Measurements from ENCODE around the gene INPP5A. TPM values are rescaled to one million over a fixed set of nuclear protein-coding genes. Genes with fewer than 3 reads are reported as not detected.

The INPP5A gene
- total RNA-seq, 1 donor from 2014 or later, result 14.3 TPM

DNA sequence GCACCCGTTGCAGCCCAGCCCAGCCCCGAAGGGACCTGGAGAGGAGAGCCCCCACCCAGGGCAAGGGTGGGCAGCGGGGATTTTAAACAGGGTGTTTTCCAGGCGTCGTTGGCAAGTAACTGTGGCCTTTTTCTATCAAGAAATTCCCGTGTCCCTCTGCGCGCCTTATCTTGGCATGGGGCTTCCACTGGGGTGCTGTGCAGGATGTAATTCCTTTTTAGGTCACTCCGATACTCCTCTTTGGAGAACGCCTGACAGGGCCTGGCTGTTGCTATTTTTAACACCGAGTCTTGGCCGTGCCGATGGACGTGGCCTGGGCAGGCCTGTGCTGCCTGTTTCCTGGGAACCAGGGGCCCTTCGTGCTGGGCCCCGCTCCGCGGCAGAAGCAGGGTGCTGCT, 93.8 kb downstream of the INPP5A start:
- no peak for ATAC-seq

GRCh38 chr10:132632091-132632561, 94.5 kb downstream of the INPP5A start:
- no peak for ATAC-seq

DNA sequence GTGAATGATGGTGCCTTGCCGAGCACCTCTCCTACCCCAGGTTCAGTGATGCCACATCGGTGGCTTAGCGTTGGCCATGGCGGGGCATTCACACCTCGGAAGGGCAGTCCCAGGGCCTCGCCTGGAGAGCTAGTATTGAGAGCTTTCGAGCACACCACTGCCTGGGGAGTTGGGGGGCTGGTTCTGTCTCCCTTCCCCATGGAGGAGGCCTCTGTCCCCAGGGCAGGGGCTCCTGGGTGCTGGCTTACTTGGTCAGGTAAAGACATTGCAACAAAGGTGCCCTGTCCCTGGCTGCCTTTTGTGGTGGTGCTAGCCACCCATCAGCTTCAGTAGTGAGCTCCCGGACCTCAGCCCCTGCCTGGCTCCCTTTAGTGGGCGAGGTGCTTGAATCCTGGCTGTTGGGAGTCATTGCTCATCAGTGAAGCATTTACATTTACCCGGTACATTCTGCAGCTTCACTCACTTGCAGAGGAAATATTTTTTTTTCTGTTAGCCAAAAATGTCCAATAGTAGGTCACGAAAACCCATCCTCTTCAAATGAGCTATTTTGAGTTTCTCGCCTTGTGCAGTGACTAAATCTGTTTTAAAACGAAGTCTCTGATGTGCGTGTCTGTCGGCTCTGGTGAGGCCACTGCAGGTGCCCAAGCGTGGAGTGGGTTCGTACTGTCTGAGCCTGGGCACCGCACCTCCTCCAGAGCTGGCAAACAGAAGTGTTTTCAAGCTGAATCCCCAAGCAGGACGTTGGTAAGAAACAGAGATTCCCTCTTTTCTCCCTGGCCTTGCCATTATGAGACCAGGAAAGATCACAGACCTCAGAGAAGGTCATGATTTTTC, 95.5 kb downstream of the INPP5A start:
- ATAC-seq, result no peak

DNA sequence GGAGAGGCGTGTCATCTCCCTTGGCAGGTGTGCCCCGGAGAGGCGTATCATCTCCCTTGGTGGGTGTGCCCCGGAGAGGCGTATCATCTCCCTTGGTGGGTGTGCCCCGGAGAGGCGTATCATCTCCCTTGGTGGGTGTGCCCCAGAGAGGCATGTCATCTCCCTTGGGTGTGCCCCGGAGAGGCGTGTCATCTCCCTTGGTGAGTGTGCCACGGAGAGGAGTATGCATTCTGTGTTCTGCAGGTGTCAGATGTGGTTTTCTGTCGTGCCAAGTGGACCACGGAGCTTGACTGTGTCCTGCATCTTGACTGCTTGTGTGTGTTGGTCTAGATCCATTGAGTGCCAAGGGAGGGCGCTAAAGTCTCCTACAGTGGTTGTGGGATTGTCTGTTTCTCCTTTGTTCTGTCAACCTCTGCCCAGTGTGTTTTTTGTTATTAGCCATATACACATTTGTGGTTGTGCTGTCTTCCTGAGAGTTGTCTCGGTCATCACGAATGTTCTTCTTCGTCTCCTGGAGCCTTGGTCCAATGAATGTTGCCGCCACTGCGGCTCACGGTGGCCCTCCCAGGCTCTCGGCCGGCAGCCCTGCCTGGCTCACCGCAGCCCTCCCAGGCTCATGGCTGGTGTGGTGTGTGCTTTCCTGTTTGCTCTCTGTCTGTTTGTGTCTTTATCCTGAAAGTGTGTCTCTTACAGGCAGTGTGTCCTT, 96.8 kb downstream of the INPP5A start:
- peak; percentile 91 for ATAC-seq

DNA sequence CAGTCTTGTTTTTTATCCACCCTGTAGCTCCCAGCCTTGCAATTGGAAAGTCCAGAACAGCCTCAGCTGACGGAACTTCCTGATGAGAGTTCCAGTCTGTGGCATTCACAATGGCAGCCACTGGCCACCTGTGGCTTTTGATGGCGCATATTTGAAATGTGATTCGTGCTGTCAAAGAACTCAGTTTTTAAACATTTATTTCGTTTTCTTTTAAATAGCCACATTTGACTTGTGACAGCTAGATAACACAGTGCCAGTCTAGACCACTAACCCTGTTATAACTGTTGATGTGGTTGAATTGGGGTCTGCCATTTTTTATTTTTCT, 97.3 kb downstream of the INPP5A start:
- ATAC-seq, result no peak

GRCh38 chr10:132636358-132636757, 98.8 kb downstream of the INPP5A start:
- no peak for ATAC-seq

DNA sequence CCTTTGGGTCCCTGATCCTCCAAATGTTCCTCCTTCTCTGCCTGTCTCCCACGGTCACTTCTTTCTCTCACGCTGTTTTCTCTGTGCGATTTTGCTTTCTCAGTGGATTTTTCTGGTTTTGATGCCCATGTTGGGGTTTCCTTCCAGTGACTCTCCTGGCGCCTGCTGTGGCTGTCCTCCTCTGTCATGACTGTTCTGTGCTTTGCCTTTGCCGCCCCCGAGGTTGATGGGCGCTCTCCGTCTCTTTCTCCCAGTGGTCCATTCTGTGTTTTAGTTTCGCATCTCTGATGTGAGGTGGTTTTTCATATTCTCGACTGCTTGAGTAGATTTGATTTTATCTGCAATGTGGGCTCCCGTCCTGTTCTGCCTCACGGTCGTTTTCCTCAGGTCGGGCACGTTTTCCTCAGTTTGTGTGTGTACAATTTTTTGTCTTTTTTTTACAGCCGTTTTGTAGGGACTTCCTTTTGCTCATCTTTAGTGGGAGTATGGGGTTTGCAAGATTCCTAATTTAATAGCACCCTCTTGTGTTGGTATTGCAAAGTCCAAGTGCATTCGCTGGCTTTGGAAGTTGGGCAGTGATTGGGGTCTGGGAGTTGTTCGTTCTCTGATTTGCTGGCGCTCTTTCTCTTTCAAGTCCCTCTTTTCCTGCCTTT, 100.0 kb downstream of the INPP5A start:
- ATAC-seq, result no peak

DNA sequence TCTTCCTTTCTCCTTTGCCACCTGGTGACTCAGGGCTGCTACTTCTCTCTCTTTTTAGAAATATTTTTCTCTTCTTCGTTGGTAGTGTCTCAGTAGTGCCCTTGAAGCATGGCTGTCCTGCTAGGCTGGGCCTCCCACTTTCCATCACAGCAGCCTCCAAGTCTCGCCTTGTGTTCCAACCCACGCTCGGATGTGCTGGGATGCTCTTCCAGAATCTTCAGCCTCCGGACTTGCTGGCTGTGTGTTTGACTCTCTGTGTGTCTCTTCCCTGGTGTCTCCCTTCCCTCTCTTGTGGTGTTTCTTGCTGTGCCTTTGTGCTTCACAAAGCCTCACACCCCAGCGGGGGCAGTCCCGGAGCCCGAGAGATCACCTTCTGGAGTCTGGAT, 100.5 kb downstream of the INPP5A start:
- ATAC-seq, result no peak

DNA sequence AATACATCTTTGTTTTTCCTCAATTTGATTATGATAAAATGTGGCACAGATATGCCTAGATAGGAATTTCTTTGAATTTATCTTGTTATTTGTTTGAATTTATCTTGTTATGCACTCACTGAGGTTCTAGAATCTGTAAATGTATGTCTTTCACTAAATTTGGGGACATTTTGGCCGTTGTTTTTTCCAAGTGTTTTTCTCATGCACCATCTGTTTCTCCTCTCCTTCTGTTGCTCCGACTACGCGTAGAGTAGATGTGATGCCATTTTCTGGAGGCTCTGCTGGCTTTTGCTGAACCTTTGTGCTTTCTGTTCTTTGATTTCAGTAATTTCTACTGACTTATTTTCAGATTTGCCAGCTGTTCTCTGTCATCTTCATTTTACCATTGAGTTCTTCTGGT, 101.9 kb downstream of the INPP5A start:
- ATAC-seq, result no peak

GRCh38 chr10:132640326-132641125, 102.9 kb downstream of the INPP5A start:
- ATAC-seq, result no peak

DNA sequence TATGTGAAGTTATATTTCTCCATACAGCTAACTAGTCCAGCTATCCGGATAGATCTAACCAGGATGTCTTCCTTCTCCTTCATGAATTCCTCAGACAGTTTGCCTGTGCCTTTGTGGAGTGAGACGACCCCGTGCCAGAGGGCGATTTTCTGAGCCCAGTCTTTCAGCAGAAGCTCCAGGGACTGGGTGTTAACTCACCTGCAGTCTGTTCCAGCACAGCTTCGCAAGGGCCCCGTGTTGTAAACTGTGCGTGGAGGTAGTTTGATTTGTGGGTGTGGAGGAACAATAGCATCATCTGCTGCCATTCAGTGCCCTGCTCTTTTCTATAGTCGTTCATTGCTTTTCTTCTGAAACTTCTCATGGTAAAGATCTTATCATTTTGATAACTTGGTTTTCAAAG, 103.8 kb downstream of the INPP5A start:
- ATAC-seq, result no peak

GRCh38 chr10:132641966-132642731, 104.6 kb downstream of the INPP5A start:
- ATAC-seq, result no peak

DNA sequence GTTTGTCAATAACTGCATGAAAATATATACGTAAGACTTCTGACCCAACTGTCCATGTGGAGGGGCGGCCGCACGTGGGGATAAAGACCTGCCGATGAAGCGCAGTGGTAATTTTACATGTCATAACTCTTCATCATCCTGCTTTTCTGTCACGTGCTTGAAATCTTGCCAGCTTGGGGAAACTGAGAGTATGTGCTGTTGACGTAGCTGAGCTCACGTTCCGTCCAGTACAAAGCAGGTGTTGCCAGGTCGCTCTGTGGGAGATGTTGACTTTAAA, 105.1 kb downstream of the INPP5A start:
- no peak for ATAC-seq

- ATAC-seq, result peak; percentile 49
Observed at GRCh38 chr10:132643709-132644526, 106.3 kb downstream of the INPP5A start.

- peak; percentile 16 for ATAC-seq
Observed at GRCh38 chr10:132644527-132645246, 107.1 kb downstream of the INPP5A start.

DNA sequence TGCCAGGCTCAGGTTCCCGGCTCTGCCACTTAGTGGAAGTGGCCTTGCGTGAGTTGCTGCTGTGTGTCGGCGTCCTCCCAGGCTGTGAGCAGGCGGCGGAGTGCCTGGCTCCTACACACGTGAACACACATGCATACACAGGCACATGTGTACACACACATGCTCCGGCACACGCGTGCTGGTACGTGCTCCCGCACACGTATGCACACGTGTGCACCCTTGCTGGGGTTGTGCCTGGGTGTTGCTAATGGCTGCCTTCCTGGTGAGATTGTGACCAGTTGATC, 107.6 kb downstream of the INPP5A start:
- no peak for ATAC-seq

DNA sequence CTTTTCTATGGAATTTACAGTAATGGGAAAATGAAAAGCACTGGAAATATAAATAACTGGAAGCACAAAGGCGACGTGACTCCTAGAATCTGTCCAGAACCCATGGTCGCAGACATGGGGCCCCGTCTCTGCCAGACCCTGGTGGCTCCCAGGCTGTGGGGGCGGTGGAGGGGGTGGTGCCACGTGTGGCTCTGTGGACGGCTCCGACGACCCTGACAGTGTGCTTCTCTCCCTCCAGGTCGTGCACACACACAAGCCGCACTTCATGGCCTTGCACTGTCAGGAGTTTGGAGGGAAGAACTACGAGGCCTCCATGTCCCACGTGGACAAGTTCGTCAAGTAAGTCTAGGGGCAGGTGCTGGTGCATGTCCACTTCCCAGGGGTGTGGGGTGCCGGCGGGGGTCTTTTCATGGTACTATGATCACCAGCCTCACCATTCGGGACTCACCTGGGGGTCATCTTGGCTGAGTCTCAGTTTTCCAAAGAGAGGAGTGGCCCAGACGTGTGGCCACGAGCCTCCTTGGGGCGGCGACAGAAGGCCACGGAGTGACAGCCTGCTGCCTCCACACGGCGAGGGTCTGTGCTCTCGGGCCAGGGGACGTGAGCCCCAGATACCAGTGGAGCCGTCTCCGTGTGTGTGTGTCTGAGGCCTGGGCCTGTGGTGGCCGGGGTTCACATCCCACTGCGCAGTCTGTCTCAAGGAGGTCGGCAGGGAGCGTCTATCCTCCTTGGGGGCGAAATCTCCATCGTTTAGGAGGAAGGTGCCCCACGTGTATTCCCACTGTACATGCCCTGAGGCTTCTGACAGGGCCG, 108.2 kb downstream of the INPP5A start:
- no peak for ATAC-seq

DNA sequence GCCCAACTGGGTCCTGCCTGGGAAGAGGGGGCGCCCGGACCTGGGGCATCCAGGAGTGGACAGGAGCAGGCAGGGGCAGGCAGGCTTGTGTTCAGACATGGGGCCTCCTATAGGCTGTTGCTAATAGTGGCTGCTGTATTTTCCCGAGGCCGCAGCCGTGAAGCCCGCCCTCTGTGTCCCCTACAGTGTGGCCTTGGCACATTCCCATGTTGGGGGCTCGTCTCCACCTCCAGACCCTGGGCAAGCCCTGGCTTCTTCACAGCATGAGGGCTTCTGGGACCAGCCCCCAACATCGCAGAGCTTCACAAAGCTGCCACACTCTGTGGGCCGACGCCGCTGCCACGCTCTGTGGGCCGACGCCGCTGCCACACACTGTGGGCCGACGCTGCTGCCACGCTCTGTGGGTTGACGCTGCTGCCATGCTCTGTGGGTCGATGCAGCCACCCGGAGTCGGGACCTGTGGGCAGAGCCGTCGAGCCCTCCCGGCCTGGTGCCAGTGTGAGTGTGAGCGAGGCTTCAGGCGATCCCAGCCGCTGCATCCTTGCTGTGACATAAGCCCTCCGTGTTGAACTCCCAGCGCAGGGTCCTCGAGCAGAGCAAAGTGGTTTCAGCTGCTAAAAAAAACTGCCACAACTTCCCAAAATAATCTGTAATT, 109.0 kb downstream of the INPP5A start:
- ATAC-seq, result no peak

DNA sequence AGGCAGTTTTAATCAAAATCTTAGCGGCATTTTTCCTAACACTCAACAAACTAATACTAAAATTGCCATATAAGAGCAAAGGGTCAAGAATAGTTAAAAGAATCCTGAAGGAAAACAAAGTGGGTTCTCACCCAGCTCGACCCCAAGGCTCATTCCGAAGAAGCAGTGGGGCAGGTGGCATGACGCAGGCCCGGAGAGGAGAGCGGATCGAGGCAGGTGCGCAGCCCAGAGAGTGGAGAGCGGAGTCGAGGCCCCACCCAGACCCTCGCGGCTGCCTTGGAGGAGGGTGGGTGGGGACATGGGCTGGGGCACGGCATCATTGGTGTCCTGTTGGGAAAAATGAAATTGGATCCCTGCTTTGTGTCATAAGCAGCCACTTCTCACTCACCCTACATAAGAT, 109.8 kb downstream of the INPP5A start:
- ATAC-seq, result no peak

All from esophagus mucosa (tissue), 1 donor.